Astrocyte of the spinal cord (primary cell): ENCODE data around the gene ATF4.

Source experiments
- DNase-seq: peaks from one replicate; pipeline ENCODE4 v3.0.0; 2011; ENCODE audit warnings: low read depth, low spot score
- H3K4me3 ChIP-seq: 2 replicates; pipeline ENCODE4 v1.5.1; 2011; ENCODE audit warnings: low read depth, mild to moderate bottlenecking, low read length, moderate library complexity
- in situ Hi-C: cut with HindIII; loops from 2 replicates; pipeline ENCODE4 v1.10.0; 2017; ENCODE audit warnings: low sequenced_read_pairs
- TF ChIP-seq, protein P1 (sequence below): IDR thresholded peaks from 2 replicates; pipeline ENCODE4 v1.5.1; 2012; ENCODE audit warnings: low read depth, mild to moderate bottlenecking, low read length, inconsistent platforms

Gene ATF4

DNA sequence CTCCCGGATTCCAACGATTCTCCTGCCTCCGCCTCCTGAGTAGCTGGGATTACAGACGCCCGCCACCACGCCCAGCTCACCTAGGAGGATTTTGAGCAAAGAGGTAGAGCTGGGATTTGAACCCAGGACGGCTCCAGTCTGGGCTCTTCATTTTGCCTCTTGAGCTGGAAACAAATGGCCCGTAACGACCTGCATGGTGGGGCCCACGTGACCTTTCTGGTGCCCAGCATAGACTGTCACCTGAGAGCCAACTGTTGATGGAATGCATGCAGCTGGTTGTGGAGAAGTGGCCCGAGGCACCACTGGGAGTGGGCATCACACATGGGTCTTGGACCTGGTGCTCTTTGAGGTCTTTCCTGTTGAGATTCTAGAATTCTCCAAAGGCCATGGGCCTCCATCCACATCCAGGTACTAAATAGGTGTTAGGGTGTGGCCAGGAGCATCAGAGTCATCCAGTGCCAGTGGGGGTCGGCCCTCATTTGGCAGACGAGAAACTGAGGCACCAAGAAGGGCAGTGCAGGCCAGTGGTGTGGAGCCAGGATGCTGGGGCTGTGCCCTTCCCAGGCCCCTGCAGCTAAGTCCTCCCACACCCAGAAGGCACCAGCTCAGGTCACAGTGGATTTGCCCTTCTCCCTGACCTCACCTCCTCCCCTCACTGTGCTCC lies 3.9 kb downstream of the ATF4 start:
- in situ Hi-C loops = no loop called here
- TF ChIP-seq, protein P1, sequence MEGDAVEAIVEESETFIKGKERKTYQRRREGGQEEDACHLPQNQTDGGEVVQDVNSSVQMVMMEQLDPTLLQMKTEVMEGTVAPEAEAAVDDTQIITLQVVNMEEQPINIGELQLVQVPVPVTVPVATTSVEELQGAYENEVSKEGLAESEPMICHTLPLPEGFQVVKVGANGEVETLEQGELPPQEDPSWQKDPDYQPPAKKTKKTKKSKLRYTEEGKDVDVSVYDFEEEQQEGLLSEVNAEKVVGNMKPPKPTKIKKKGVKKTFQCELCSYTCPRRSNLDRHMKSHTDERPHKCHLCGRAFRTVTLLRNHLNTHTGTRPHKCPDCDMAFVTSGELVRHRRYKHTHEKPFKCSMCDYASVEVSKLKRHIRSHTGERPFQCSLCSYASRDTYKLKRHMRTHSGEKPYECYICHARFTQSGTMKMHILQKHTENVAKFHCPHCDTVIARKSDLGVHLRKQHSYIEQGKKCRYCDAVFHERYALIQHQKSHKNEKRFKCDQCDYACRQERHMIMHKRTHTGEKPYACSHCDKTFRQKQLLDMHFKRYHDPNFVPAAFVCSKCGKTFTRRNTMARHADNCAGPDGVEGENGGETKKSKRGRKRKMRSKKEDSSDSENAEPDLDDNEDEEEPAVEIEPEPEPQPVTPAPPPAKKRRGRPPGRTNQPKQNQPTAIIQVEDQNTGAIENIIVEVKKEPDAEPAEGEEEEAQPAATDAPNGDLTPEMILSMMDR = no peak
- DNase-seq = no peak
- H3K4me3 ChIP-seq = no peak overlapping the region

DNA sequence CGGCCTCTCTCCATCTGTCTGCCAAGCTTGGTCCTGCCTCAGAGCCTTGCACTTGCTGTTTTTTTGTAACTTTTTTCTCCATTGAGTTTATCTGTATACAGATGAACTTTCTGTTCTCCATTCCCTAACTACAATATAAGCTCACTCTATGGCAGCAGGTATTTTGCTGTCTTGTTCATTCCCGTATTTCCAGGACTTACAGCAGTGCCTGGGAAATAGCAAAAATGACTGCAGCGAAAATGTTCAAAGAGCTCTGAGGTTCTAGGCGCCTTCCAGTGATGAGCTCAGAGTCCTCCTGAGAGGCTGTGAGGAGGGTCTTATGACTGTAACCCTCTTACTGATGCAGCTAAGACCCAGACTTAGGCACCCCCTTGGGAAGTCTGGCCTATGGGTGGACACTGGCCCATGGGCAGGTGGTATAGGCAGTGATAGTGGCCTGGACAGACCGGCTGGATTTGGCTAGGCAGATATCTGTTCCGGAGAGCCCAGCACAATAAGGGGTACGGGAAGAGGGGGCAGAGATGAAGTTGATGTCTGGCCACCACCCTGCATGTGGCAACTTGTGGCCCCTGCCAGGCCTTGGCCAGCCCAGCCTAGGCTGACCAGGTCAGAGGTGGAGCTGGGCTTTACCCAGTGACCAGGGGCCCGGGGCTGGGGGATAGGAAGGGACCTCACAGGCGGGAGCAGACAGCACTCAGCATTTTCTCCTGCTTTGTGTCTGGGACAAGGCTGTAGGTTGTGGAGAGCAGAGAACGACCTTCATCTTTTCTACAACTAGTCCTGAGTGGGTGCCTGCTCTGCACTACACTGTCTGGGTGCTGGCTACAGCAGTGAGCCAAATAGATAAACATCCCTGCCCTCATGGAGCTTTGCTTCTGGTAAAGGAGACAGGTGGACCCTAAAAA lies 4.6 kb downstream of the ATF4 start:
- no peak overlapping the region for H3K4me3 ChIP-seq
- TF ChIP-seq, protein P1 = no peak
- DNase-seq = no peak
- in situ Hi-C loops = no loop called here

DNA sequence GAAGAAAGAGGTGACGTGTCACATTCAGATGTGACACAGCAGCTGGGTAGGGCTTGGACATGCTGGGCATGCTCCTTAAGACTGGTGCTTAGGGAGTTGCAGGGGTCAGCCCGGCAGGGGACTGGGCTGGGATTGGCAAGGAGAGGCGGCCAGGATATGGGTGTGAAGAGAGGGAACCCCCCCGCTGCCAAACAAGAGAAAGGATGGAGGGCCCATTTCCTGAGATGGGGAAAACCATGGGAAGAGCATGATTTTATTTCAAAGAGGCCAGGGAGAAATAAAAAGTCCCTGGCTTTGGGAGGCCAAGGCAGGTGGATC lies 5.3 kb downstream of the ATF4 start:
- no peak for DNase-seq
- TF ChIP-seq, protein P1 = no peak
- no peak overlapping the region for H3K4me3 ChIP-seq

DNA sequence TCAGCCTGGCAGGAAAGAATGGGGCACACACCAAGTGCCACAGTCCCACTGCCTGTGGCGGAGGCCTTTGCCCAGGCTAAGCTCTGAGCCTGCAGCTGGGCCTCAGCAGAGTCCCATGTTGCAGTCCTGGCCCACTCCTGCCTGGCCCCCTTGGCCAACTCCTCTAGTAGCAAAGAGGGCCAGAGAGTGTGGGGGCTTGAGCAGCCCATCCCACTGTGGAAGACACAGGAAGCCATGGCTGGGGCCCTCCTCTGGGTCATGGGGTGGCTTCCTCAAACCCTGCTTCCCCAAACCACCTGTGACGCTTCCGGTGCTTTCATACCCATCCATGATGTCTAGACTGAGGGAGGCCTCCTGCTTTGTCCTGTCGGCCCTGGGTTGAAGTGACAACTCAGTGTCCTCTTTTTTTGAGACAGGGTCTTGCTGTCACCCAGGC lies 6.4 kb downstream of the ATF4 start:
- H3K4me3 ChIP-seq = no peak overlapping the region
- TF ChIP-seq, protein P1 = no peak
- DNase-seq = no peak
- in situ Hi-C loops = no loop called here

More for the DNA sequence above, 5.3 kb downstream of the ATF4 start:
- in situ Hi-C loops = no loop called here

DNA sequence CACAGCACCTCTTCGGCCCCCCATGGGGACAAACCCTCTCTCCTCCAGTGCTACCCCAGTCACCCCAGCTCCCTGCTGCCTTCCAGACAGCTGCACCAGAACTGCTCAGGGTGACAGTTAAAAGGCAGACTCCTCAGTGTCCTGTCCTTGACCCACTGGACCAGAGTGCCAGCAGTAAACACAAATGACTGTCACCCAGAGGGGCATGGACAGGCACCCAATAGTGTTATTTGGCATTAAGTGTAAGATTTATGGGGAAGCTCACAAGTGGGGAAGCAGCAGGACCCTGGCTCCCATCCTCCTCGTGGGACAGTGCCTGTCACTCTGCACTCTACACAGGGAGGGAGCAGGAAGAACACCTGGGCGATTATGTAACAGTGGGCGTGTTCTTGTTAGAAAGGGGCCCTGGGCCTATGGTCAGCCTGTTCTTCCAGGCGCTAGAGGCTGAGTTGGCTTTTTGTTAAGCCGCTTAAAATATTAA lies 7.2 kb downstream of the ATF4 start:
- no peak overlapping the region for H3K4me3 ChIP-seq
- in situ Hi-C loops = no loop called here
- TF ChIP-seq, protein P1 = no peak
- no peak for DNase-seq

DNA sequence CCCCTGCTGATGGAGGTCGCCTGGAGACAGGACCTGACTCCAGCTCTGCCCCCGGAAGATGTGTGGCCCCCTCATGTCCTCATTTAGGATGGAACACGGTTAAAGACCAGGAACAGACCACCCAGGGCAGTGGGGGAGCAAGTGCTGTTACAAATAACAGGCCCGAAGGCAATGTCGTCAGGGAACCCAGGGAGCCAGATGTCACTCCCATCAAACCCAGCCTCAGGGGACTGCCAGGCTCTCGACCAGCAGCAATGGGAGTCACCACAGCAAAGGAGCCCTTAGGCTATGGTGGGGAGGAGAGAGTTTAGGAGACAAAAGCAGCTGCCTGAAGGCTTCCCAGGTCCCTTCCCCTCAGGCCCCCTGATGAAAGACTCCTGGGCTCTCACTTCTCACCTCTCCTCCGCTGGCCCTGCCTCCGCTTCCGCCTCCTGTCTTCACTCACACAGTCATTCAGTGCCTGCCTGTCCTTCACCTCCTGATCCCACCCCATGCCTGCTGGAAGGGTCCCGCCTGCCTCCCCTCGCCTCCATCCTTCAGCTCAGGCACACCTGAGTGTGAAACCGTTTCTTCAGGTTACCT lies 7.8 kb downstream of the ATF4 start:
- H3K4me3 ChIP-seq = no peak overlapping the region
- in situ Hi-C loops = no loop called here
- no peak for DNase-seq
- TF ChIP-seq, protein P1 = no peak
